Type B pancreatic cell (in vitro differentiated cells): Measurements from ENCODE around the gene DLGAP4. TPM values are rescaled to one million over a fixed set of nuclear protein-coding genes. Genes with fewer than 3 reads are reported as not detected.

Experiments used
- DNase-seq: peaks from one replicate; pipeline ENCODE4 v3.0.0; 2021; ENCODE audit warnings: mixed read lengths; ENCODE audit not compliant: unreplicated experiment; ENCODE audit errors: extremely low spot score
- H3K27ac Mint-ChIP-seq: 2 replicates; pipeline ENCODE4 v1.8.0; 2021; ENCODE audit warnings: mild to moderate bottlenecking, mixed read lengths
- H3K27me3 Mint-ChIP-seq: 2 replicates; pipeline ENCODE4 v1.8.0; 2021; ENCODE audit warnings: mixed read lengths
- H3K36me3 Mint-ChIP-seq: 2 replicates; pipeline ENCODE4 v1.8.0; 2021; ENCODE audit warnings: mixed read lengths
- H3K4me1 Mint-ChIP-seq: one replicate; pipeline ENCODE4 v1.8.0; 2021; ENCODE audit warnings: mixed read lengths; ENCODE audit not compliant: unreplicated experiment
- H3K4me3 Mint-ChIP-seq: 2 replicates; pipeline ENCODE4 v1.8.0; 2021; ENCODE audit warnings: mild to moderate bottlenecking, mixed read lengths
- H3K9me3 Mint-ChIP-seq: 2 replicates; pipeline ENCODE4 v1.8.0; 2021; ENCODE audit warnings: mixed read lengths
- CTCF ChIP-seq: fragments of 200-600 bp; sonication (generic); conservative IDR thresholded peaks from 2 replicates; pipeline ENCODE4 v1.5.0; 2021; ENCODE audit warnings: antibody characterized with exemption, mild to moderate bottlenecking
- total RNA-seq: library from RNA; stranded (reverse); gene quantifications from 2 replicates; pipeline ENCODE4 v1.2.1, GENCODE V29; 2021; ENCODE audit warnings: low replicate concordance

Gene DLGAP4
- total RNA-seq, 1 donor from 2014 or later = 78.0 TPM

- no peak for TF ChIP-seq CTCF
- Mint-ChIP-seq H3K27ac (no peak overlapping the region), H3K27me3 (peaks cover 23% of the 10 kb centered on the region), H3K4me3 (no peak overlapping the region), H3K4me1 (peaks cover 14% of the 10 kb centered on the region), H3K36me3 (no peaks in the 10 kb centered on the region), H3K9me3 (no peaks in the 10 kb centered on the region)
- no peak for DNase-seq
Observed at GRCh38 chr20:36405255-36405654, 99.1 kb downstream of the DLGAP4 start.

- Mint-ChIP-seq H3K4me1 (peaks cover 4% of the 10 kb centered on the region), H3K4me3 (no peak overlapping the region), H3K9me3 (no peaks in the 10 kb centered on the region), H3K27ac (no peak overlapping the region), H3K36me3 (no peaks in the 10 kb centered on the region), H3K27me3 (peaks cover 11% of the 10 kb centered on the region)
- no peak for DNase-seq
- no peak for TF ChIP-seq CTCF
Observed at GRCh38 chr20:36407199-36407733, 101.1 kb downstream of the DLGAP4 start.

GRCh38 chr20:36408219-36408618 lies 102.1 kb downstream of the DLGAP4 start:
- H3K27me3 Mint-ChIP-seq = peaks cover 11% of the 10 kb centered on the region
- no peak for TF ChIP-seq CTCF
- no peaks in the 10 kb centered on the region for H3K9me3 Mint-ChIP-seq
- no peak overlapping the region for H3K4me3 Mint-ChIP-seq
- H3K36me3 Mint-ChIP-seq = no peaks in the 10 kb centered on the region
- no peak overlapping the region for H3K27ac Mint-ChIP-seq
- DNase-seq = no peak
- peaks cover 4% of the 10 kb centered on the region for H3K4me1 Mint-ChIP-seq

GRCh38 chr20:36411861-36412454 lies 105.8 kb downstream of the DLGAP4 start:
- no peak for TF ChIP-seq CTCF
- DNase-seq = no peak
- no peak overlapping the region for H3K27ac Mint-ChIP-seq
- H3K9me3 Mint-ChIP-seq = no peaks in the 10 kb centered on the region
- H3K27me3 Mint-ChIP-seq = peaks cover 10% of the 10 kb centered on the region
- H3K4me3 Mint-ChIP-seq = no peak overlapping the region
- H3K4me1 Mint-ChIP-seq = peaks cover 4% of the 10 kb centered on the region
- no peaks in the 10 kb centered on the region for H3K36me3 Mint-ChIP-seq

- Mint-ChIP-seq H3K36me3 (no peaks in the 10 kb centered on the region), H3K4me1 (no peaks in the 10 kb centered on the region), H3K27me3 (peaks cover 8% of the 10 kb centered on the region), H3K27ac (no peak overlapping the region), H3K4me3 (no peak overlapping the region), H3K9me3 (no peaks in the 10 kb centered on the region)
- TF ChIP-seq CTCF = no peak
- DNase-seq = no peak
Observed at GRCh38 chr20:36415475-36416002, 109.4 kb downstream of the DLGAP4 start.
